HepG2 (cell line): ENCODE measurements around the gene LAMTOR3. TPM values are rescaled to one million over a fixed set of nuclear protein-coding genes. Genes with fewer than 3 reads are reported as not detected.

Source experiments
- ATAC-seq: fragments of 200-7000 bp; cut with Tn5 transposase; 3 replicates; pipeline ENCODE4 v1.9.1; 2020; ENCODE audit warnings: mild to moderate bottlenecking, moderate library complexity
- BruUV-seq: library from RNA; stranded (reverse); fragments of 400-500 nt; replicated peaks from 2 replicates; lab custom pipeline; 2021; lab: Mats Ljungman, UMichigan
- CTCF ChIA-PET: fragments of 300-600 bp; formaldehyde crosslinking; extraction: SDS; loops from one replicate; lab custom pipeline; 2021; ENCODE audit warnings: low total read pairs, inconsistent platforms, low intra/inter-chr PET ratio; lab: Yijun Ruan, JAX
- POLR2A ChIA-PET: fragments of 350-600 bp; sonication (Branson Sonifier 250); formaldehyde crosslinking; loops from one replicate; lab custom pipeline; 2020; ENCODE audit warnings: antibody characterized with exemption, inconsistent platforms; lab: Yijun Ruan, JAX
- DNase-seq: peaks from one replicate; pipeline ENCODE4 v3.0.0-alpha.2; 2015; ENCODE audit warnings: low spot score
- FAIRE-seq: peaks from 3 replicates; lab custom pipeline; 2011; peaks lifted over from hg19 to GRCh38; lab: Jason Lieb, UNC
- H2AFZ ChIP-seq: one replicate; pipeline ENCODE4 v1.6.1; 2011; ENCODE audit warnings: low read length, inconsistent platforms
- H3K27ac ChIP-seq: fragments of 300-600 bp; 3 replicates; pipeline ENCODE4 v1.8.0; 2011; ENCODE audit warnings: mixed run types, mild to moderate bottlenecking, mixed read lengths, low read length, inconsistent platforms; ENCODE audit not compliant: insufficient read depth; ENCODE audit errors: extremely low read length
- H3K27me3 ChIP-seq, 2 experiments: fragments of 200-600 bp in 1 of 2; 2 replicates in 1 of 2; 3 replicates in 1 of 2; pipeline versions ENCODE4 v1.6.0 to v1.8.0; 2011; ENCODE audit warnings: low read length in 2 of 2, mild to moderate bottlenecking in 2 of 2, moderate library complexity in 2 of 2, inconsistent platforms in 1 of 2; ENCODE audit not compliant: insufficient read depth in 2 of 2, control insufficient read depth in 1 of 2
- H3K36me3 ChIP-seq, 2 experiments: fragments of 200-600 bp in 1 of 2; replicated peaks in 1 of 2; 2 replicates in 1 of 2; 3 replicates in 1 of 2; pipeline versions ENCODE4 v1.5.1 to v1.8.0; 2011; ENCODE audit warnings: low read length in 2 of 2, inconsistent platforms in 1 of 2; ENCODE audit not compliant: insufficient read depth in 2 of 2, control insufficient read depth in 1 of 2
- H3K4me1 ChIP-seq: 2 replicates; pipeline ENCODE4 v1.5.1; 2012; ENCODE audit warnings: low read length, inconsistent platforms; ENCODE audit not compliant: insufficient read depth
- H3K4me2 ChIP-seq: 2 replicates; pipeline ENCODE4 v1.6.0; 2011; ENCODE audit warnings: low read depth, low read length, inconsistent platforms
- H3K4me3 ChIP-seq, 3 experiments: fragments of 200-600 bp in 1 of 3; sonication (generic), shearing (Covaris generic) in 1 of 3; replicated peaks in 1 of 3; 2 replicates each; pipeline ENCODE4 v1.5.1; 2011 to 2016; ENCODE audit warnings: low read length in 3 of 3, inconsistent platforms in 2 of 3, low read depth in 2 of 3, mild to moderate bottlenecking in 2 of 3, control low read depth in 1 of 3, mixed read lengths in 1 of 3; ENCODE audit not compliant: insufficient read depth in 1 of 3
- H3K79me2 ChIP-seq: one replicate; pipeline ENCODE4 v1.6.1; 2011; ENCODE audit warnings: low read length, inconsistent platforms; ENCODE audit not compliant: insufficient read depth
- H3K9ac ChIP-seq: 2 replicates; pipeline ENCODE4 v1.6.0; 2011; ENCODE audit warnings: mild to moderate bottlenecking, low read depth, low read length, inconsistent platforms; ENCODE audit not compliant: insufficient read depth
- H3K9me3 ChIP-seq: 2 replicates; pipeline ENCODE4 v1.5.1; 2012; ENCODE audit warnings: mild to moderate bottlenecking, low read length
- H4K20me1 ChIP-seq: 2 replicates; pipeline ENCODE4 v1.6.0; 2011; ENCODE audit warnings: inconsistent platforms, mild to moderate bottlenecking, low read length, moderate library complexity; ENCODE audit not compliant: insufficient read depth
- AGO1 ChIP-seq: fragments of 200-400 bp; formaldehyde crosslinking; IDR thresholded peaks from 2 replicates; pipeline ENCODE4 v1.6.1; 2017; ENCODE audit warnings: mild to moderate bottlenecking, low read depth, low read length, moderate library complexity; ENCODE audit not compliant: poor library complexity, severe bottlenecking
- DRAP1 ChIP-seq: IDR thresholded peaks from 2 replicates; pipeline ENCODE4 v1.6.1; 2016; ENCODE audit warnings: missing genetic modification reagents, missing compliant biosample characterization
- EEA1 ChIP-seq: sonication (generic); formaldehyde crosslinking; IDR thresholded peaks from 2 replicates; pipeline ENCODE4 v1.5.1; 2020; ENCODE audit warnings: mild to moderate bottlenecking, missing genetic modification reagents, borderline replicate concordance
- GFI1 ChIP-seq: sonication (generic); formaldehyde crosslinking; IDR thresholded peaks from 2 replicates; pipeline ENCODE4 v1.5.0; 2020; ENCODE audit warnings: missing genetic modification reagents, mild to moderate bottlenecking, borderline replicate concordance
- IRF1 ChIP-seq: sonication (generic); formaldehyde crosslinking; IDR thresholded peaks from 2 replicates; pipeline ENCODE4 v1.4.0; 2020; ENCODE audit warnings: low read depth, mild to moderate bottlenecking, missing genetic modification reagents
- KDM1A ChIP-seq: IDR thresholded peaks from 2 replicates; pipeline ENCODE4 v1.6.1; 2016; ENCODE audit warnings: missing compliant biosample characterization
- MYNN ChIP-seq: sonication (generic); formaldehyde crosslinking; IDR thresholded peaks from 2 replicates; pipeline ENCODE4 v1.4.0; 2020; ENCODE audit warnings: mild to moderate bottlenecking, low read depth, missing genetic modification reagents
- PAF1 ChIP-seq: IDR thresholded peaks from 2 replicates; pipeline ENCODE4 v1.6.1; 2016; ENCODE audit warnings: missing genetic modification reagents, missing compliant biosample characterization
- TEF ChIP-seq: sonication (generic); formaldehyde crosslinking; IDR thresholded peaks from 2 replicates; pipeline ENCODE4 v1.5.0; 2020; ENCODE audit warnings: missing genetic modification reagents
- THAP8 ChIP-seq: sonication (generic); formaldehyde crosslinking; IDR thresholded peaks from 2 replicates; pipeline ENCODE4 v1.5.1; 2020; ENCODE audit warnings: missing genetic modification reagents, mild to moderate bottlenecking, borderline replicate concordance
- ZBTB26 ChIP-seq: IDR thresholded peaks from 2 replicates; pipeline ENCODE4 v1.6.1; 2016; ENCODE audit warnings: missing compliant biosample characterization, missing genetic modification reagents, borderline replicate concordance
- ZNF121 ChIP-seq: sonication (generic); formaldehyde crosslinking; IDR thresholded peaks from 2 replicates; pipeline ENCODE4 v1.5.0; 2020; ENCODE audit warnings: mild to moderate bottlenecking, missing genetic modification reagents
- ZNF703 ChIP-seq: sonication (generic); formaldehyde crosslinking; IDR thresholded peaks from 2 replicates; pipeline ENCODE4 v1.5.1; 2020; ENCODE audit warnings: missing genetic modification reagents, mild to moderate bottlenecking, moderate library complexity, borderline replicate concordance
- ZNF75D ChIP-seq: sonication (generic); formaldehyde crosslinking; IDR thresholded peaks from 2 replicates; pipeline ENCODE4 v1.8.1; 2023; ENCODE audit warnings: missing genetic modification reagents, mild to moderate bottlenecking, borderline replicate concordance
- ZNF770 ChIP-seq: sonication (generic); formaldehyde crosslinking; IDR thresholded peaks from 2 replicates; pipeline ENCODE4 v1.5.0; 2020; ENCODE audit warnings: mild to moderate bottlenecking, missing genetic modification reagents
- WGBS: methylation state at CpG from one replicate; pipeline ENCODE4 v1.1.6; 2017; ENCODE audit warnings: low lambda C conversion rate; 5-methylcytosine and 5-hydroxymethylcytosine counted together
- in situ Hi-C: cut with HindIII; loops from 2 replicates; pipeline ENCODE4 v1.10.0; 2017; ENCODE audit warnings: low pct_unique_long_range_greater_than_20kb; ENCODE audit not compliant: extremely low pct_ligation_motif_present
- intact Hi-C: fragments of 100-400 bp; cut with micrococcal nuclease; formaldehyde crosslinking; loops from one replicate; pipeline ENCODE4 v1.10.0; 2022; ENCODE audit not compliant: unreplicated experiment
- polyA plus RNA-seq, 8 experiments: library from polyadenylated mRNA; depleted of rRNA in 3 of 8; stranded (reverse) in 7 of 8; unstranded in 1 of 8; fragments of >200 nt; fragmentation: Illumina TruSeq in 4 of 8; extraction: Trizol in 4 of 8; gene quantifications; 2 replicates each; pipeline versions ENCODE4 v1.2.1 to v1.2.3, GENCODE V29; 2011 to 2016; ENCODE audit warnings: low read depth in 4 of 8, missing spikeins in 1 of 8, mixed read lengths in 1 of 8; ENCODE audit not compliant: insufficient read depth in 1 of 8
- total RNA-seq, 5 experiments: library from RNA; depleted of rRNA; stranded (reverse); fragments of >200 nt; fragmentation: Illumina TruSeq; extraction: Trizol; gene quantifications; 2 replicates each; pipeline ENCODE4 v1.2.3, GENCODE V29; 2016; ENCODE audit warnings: low read depth in 1 of 5

LAMTOR3 gene
- total and polyA plus RNA-seq, 2 of the 13 experiments (the other 11 are each of a cell fraction or from before 2014, with no cell fraction given) = 47.6 to 49.1 TPM

- Histone ChIP-seq H3K27me3 (no peaks in the 10 kb centered on the region; a peak in 1 of 5 replicates), H3K4me3 (peak overlapping the region; percentile 87 to 98 (median 94)), H3K79me2 (peaks cover 35% of the 10 kb centered on the region), H3K4me2 (peak overlapping the region; percentile 68), H3K27ac (no peak overlapping the region), H3K9me3 (no peaks in the 10 kb centered on the region), H4K20me1 (no peaks in the 10 kb centered on the region), H2AFZ (no peak overlapping the region), H3K4me1 (peaks cover 23% of the 10 kb centered on the region), H3K36me3 (peaks cover 0 to 4% of the 10 kb centered on the region in 2 experiments; a peak in 1 of 5 replicates), H3K9ac (peak overlapping the region; percentile 93; the same call in 1 of the 2 replicates)
- ChIA-PET POLR2A (no interaction called here), CTCF (no interaction called here)
- DNase-seq (no peak), ATAC-seq (no peak), FAIRE-seq (no peak)
- TF ChIP-seq TEF (CRISPR knock-in tag) (no peak), ZNF121 (CRISPR knock-in tag) (peak; percentile 62; the same call in 1 of the 2 replicates), GFI1 (CRISPR knock-in tag) (no peak), ZNF703 (CRISPR knock-in tag) (no peak), EEA1 (CRISPR knock-in tag) (no peak), IRF1 (no peak), ZNF770 (CRISPR knock-in tag) (peak; percentile 35; the same call in 1 of the 2 replicates), ZNF75D (CRISPR knock-in tag) (no peak), THAP8 (CRISPR knock-in tag) (no peak), MYNN (CRISPR knock-in tag) (no peak), ZBTB26 (CRISPR knock-in tag) (no peak), AGO1 (no peak), KDM1A (no peak), PAF1 (CRISPR knock-in tag) (no peak), DRAP1 (CRISPR knock-in tag) (no peak)
- WGBS = 87% methylated on average over 8 of the region's 8 CpGs
- intact Hi-C loops = no loop called here
- BruUV-seq = no TSS peak
- in situ Hi-C loops = loop anchor here (5.0 kb wide), 1 partner anchor 54 kb away; the partner anchor contains the start of gene DNAJB14
Observed at GRCh38 chr4:99893029-99893428, 1.2 kb downstream of the LAMTOR3 start.
